ENCODE results near the gene ADRA2C. TPM values are rescaled to one million over a fixed set of nuclear protein-coding genes. Genes with fewer than 3 reads are reported as not detected.

ADRA2C gene
- total RNA-seq, 2 experiments from 2014 or later, result not detected

GRCh38 chr4:3797831-3798790 lies 31.9 kb downstream of the ADRA2C start:
- Mint-ChIP-seq H3K9me3 (ENCODE audit: insufficient read depth) (peaks cover 10% of the 10 kb centered on the region), H3K4me3 (no peak overlapping the region), H3K36me3 (ENCODE audit: low read depth) (no peaks in the 10 kb centered on the region), H3K27ac (no peak overlapping the region), H3K4me1 (ENCODE audit: low read depth) (no peaks in the 10 kb centered on the region), H3K27me3 (ENCODE audit: low read depth) (no peaks in the 10 kb centered on the region)
- CTCF ChIA-PET, result no interaction called here
- POLR2A ChIA-PET, result no interaction called here
- DNase-seq (no peak), ATAC-seq (no peak)

- Mint-ChIP-seq H3K4me1 (ENCODE audit: low read depth) (no peaks in the 10 kb centered on the region), H3K27me3 (ENCODE audit: low read depth) (no peaks in the 10 kb centered on the region), H3K9me3 (ENCODE audit: insufficient read depth) (peaks cover 10% of the 10 kb centered on the region), H3K36me3 (ENCODE audit: low read depth) (no peaks in the 10 kb centered on the region), H3K4me3 (no peak overlapping the region), H3K27ac (no peak overlapping the region)
- no peak for ATAC-seq
- CTCF ChIA-PET, result no interaction called here
- no peak for DNase-seq
- POLR2A ChIA-PET, result no interaction called here
Observed at GRCh38 chr4:3799496-3799895, 33.3 kb downstream of the ADRA2C start.

GRCh38 chr4:3800351-3800750 lies 34.2 kb downstream of the ADRA2C start:
- ATAC-seq (no peak), DNase-seq (no peak)
- no peaks in the 10 kb centered on the region for H3K27me3 Mint-ChIP-seq (ENCODE audit: low read depth)
- H3K4me1 Mint-ChIP-seq (ENCODE audit: low read depth), result no peaks in the 10 kb centered on the region
- H3K9me3 Mint-ChIP-seq (ENCODE audit: insufficient read depth), result peaks cover 6% of the 10 kb centered on the region
- no peak overlapping the region for H3K4me3 Mint-ChIP-seq
- ChIA-PET POLR2A (no interaction called here), CTCF (no interaction called here)
- H3K27ac Mint-ChIP-seq, result no peak overlapping the region
- H3K36me3 Mint-ChIP-seq (ENCODE audit: low read depth), result no peaks in the 10 kb centered on the region

- no peaks in the 10 kb centered on the region for H3K4me1 Mint-ChIP-seq (ENCODE audit: low read depth)
- POLR2A ChIA-PET, result no interaction called here
- H3K4me3 Mint-ChIP-seq, result no peak overlapping the region
- ATAC-seq (no peak), DNase-seq (no peak)
- no peak overlapping the region for H3K27ac Mint-ChIP-seq
- CTCF ChIA-PET, result no interaction called here
- peaks cover 2% of the 10 kb centered on the region for H3K9me3 Mint-ChIP-seq (ENCODE audit: insufficient read depth)
- peaks cover under 1% of the 10 kb centered on the region for H3K27me3 Mint-ChIP-seq (ENCODE audit: low read depth)
- H3K36me3 Mint-ChIP-seq (ENCODE audit: low read depth), result no peaks in the 10 kb centered on the region
Observed at GRCh38 chr4:3801521-3801920, 35.3 kb downstream of the ADRA2C start.

- Mint-ChIP-seq H3K27me3 (ENCODE audit: low read depth) (peaks cover 2% of the 10 kb centered on the region), H3K27ac (no peak overlapping the region), H3K36me3 (ENCODE audit: low read depth) (no peaks in the 10 kb centered on the region), H3K4me1 (ENCODE audit: low read depth) (no peaks in the 10 kb centered on the region), H3K4me3 (no peak overlapping the region), H3K9me3 (ENCODE audit: insufficient read depth) (no peaks in the 10 kb centered on the region)
- DNase-seq (no peak), ATAC-seq (no peak)
- ChIA-PET CTCF (no interaction called here), POLR2A (no interaction called here)
Observed at GRCh38 chr4:3801931-3802550, 35.9 kb downstream of the ADRA2C start.

DNA sequence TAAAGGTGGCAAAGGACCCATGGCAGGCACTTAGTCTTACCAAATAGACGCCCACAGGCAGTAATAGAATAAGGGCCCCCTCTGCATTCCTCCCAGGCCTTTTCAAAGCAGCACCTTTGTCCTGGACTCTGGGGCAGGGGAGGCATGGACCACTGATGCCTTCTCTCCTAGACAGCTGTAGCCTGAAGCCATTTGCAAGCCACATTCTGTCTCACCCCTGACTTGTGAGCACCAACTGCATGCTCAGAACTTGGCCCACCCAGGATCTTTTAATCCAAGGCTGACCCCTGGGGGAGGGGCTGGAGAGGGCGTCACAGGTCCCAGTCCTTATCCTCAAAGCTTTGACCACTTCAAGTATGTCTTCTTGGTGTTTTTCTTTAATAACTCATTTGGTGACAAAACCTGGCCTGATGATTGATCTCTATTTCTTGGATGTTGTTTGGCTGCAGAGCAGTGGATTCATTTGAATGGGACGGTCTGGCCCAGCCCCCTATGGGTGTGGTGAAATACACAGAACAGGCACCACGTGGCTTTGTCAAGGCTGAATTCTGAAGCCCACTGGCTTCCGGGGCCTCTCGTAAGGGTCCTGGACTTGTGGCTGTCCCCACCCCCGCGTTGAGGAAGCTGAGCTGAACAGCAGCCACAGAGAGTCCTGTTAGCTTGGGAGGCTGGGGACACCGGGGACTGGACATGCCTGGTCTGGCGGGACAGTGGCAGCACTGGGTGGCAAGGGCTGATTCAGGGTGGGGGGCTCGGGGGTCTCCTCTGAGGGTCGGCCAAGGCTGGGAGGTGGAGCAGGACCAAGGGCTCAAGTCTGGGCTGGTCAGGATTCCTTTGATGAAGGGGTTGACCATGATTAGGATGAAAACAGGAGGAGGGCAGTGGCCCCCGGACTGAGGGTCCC lies 36.6 kb downstream of the ADRA2C start:
- no peak overlapping the region for H3K27ac Mint-ChIP-seq
- H3K4me1 Mint-ChIP-seq (ENCODE audit: low read depth), result no peaks in the 10 kb centered on the region
- POLR2A ChIA-PET, result no interaction called here
- H3K9me3 Mint-ChIP-seq (ENCODE audit: insufficient read depth), result no peaks in the 10 kb centered on the region
- DNase-seq, result no peak
- CTCF ChIA-PET, result no interaction called here
- no peaks in the 10 kb centered on the region for H3K36me3 Mint-ChIP-seq (ENCODE audit: low read depth)
- no peak overlapping the region for H3K4me3 Mint-ChIP-seq
- ATAC-seq, result no peak
- peaks cover 2% of the 10 kb centered on the region for H3K27me3 Mint-ChIP-seq (ENCODE audit: low read depth)

- Mint-ChIP-seq H3K4me1 (ENCODE audit: low read depth) (no peaks in the 10 kb centered on the region), H3K9me3 (ENCODE audit: insufficient read depth) (no peaks in the 10 kb centered on the region), H3K4me3 (no peak overlapping the region), H3K27me3 (ENCODE audit: low read depth) (peaks cover 4% of the 10 kb centered on the region), H3K36me3 (ENCODE audit: low read depth) (no peaks in the 10 kb centered on the region), H3K27ac (no peak overlapping the region)
- no peak for DNase-seq
- ChIA-PET POLR2A (no interaction called here), CTCF (no interaction called here)
- no peak for ATAC-seq
Observed at GRCh38 chr4:3803475-3803847, 37.3 kb downstream of the ADRA2C start.

DNA sequence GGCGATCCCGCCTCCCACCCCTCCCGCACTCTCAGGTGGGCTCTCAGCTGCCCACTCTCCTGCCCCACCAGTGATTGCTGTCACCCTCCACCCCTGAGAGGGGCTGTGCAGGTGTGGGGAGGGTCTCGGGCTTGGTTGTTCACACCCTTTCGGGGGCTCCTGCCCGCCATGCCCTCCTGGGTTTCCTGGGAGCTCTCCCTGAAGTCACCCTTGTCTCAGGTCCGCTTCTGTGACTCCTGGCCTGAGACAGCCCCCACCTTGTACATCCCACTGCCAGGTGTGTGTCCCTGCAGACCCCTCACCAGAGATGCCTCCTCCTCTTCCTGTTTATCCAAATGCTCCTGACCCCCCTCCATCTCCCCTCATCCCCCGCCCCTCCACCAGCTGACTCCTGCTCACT lies 37.8 kb downstream of the ADRA2C start:
- H3K4me1 Mint-ChIP-seq (ENCODE audit: low read depth), result no peaks in the 10 kb centered on the region
- H3K36me3 Mint-ChIP-seq (ENCODE audit: low read depth), result no peaks in the 10 kb centered on the region
- H3K4me3 Mint-ChIP-seq, result no peak overlapping the region
- peaks cover 6% of the 10 kb centered on the region for H3K27me3 Mint-ChIP-seq (ENCODE audit: low read depth)
- ATAC-seq (no peak), DNase-seq (no peak)
- ChIA-PET POLR2A (no interaction called here), CTCF (no interaction called here)
- no peak overlapping the region for H3K27ac Mint-ChIP-seq
- no peaks in the 10 kb centered on the region for H3K9me3 Mint-ChIP-seq (ENCODE audit: insufficient read depth)

DNA sequence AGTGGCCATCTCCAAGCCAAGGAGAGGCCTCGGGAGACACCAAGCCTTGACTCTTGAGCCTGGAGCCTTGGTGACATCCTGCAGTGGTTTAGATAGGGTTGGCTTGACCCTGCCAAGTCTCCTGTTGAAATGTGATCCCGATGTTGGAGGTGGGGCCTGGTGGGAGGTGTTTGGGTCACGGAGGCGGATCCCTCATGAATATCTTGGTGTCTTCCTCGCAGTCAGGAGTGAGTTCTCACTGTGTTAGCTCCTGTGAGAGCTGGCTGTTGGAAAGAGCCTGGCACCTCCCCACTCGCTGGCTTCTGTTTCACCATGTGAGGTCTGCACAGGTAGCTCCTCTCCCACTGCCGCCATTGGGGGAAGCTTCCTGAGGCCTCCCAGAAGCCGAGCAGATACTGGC lies 38.8 kb downstream of the ADRA2C start:
- ATAC-seq (no peak), DNase-seq (no peak)
- Mint-ChIP-seq H3K4me1 (ENCODE audit: low read depth) (no peaks in the 10 kb centered on the region), H3K36me3 (ENCODE audit: low read depth) (no peaks in the 10 kb centered on the region), H3K4me3 (no peak overlapping the region), H3K27me3 (ENCODE audit: low read depth) (peaks cover 6% of the 10 kb centered on the region), H3K27ac (no peak overlapping the region), H3K9me3 (ENCODE audit: insufficient read depth) (no peaks in the 10 kb centered on the region)
- POLR2A ChIA-PET, result no interaction called here
- CTCF ChIA-PET, result no interaction called here

DNA sequence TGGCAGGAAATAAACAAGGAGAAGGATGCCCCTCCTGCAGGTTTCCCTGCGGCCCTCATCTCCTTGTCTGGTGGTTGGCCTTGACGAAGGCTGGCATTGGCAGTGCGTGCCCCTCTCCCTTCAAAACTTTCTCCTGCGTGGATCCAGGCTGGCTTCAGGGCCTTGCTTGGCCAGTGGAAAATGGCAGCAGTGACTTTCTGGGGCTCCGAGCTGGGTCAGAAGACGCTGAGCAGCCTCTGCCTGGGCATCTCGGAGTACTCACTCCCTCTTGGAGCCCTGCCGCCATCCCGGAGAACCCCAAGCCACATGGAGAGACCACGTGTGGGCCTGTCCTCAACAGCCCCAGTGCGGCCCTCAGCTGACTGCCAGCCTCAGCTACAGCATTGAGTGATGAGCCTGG lies 39.5 kb downstream of the ADRA2C start:
- Mint-ChIP-seq H3K36me3 (ENCODE audit: low read depth) (no peaks in the 10 kb centered on the region), H3K4me1 (ENCODE audit: low read depth) (no peaks in the 10 kb centered on the region), H3K4me3 (no peak overlapping the region), H3K27ac (no peak overlapping the region), H3K9me3 (ENCODE audit: insufficient read depth) (no peaks in the 10 kb centered on the region), H3K27me3 (ENCODE audit: low read depth) (peaks cover 6% of the 10 kb centered on the region)
- ATAC-seq (no peak), DNase-seq (no peak)
- CTCF ChIA-PET, result no interaction called here
- POLR2A ChIA-PET, result no interaction called here

GRCh38 chr4:3807311-3807710 lies 41.1 kb downstream of the ADRA2C start:
- no peak overlapping the region for H3K27ac Mint-ChIP-seq
- H3K4me1 Mint-ChIP-seq (ENCODE audit: low read depth), result no peaks in the 10 kb centered on the region
- CTCF ChIA-PET, result no interaction called here
- H3K27me3 Mint-ChIP-seq (ENCODE audit: low read depth), result peaks cover 6% of the 10 kb centered on the region
- no peak for ATAC-seq
- H3K4me3 Mint-ChIP-seq, result no peak overlapping the region
- DNase-seq, result no peak
- no peaks in the 10 kb centered on the region for H3K36me3 Mint-ChIP-seq (ENCODE audit: low read depth)
- POLR2A ChIA-PET, result no interaction called here
- no peaks in the 10 kb centered on the region for H3K9me3 Mint-ChIP-seq (ENCODE audit: insufficient read depth)

- H3K36me3 Mint-ChIP-seq (ENCODE audit: low read depth), result no peaks in the 10 kb centered on the region
- CTCF ChIA-PET, result no interaction called here
Observed at GRCh38 chr4:3807822-3808496, 41.8 kb downstream of the ADRA2C start.

More at GRCh38 chr4:3807822-3808496, 41.8 kb downstream of the ADRA2C start:
- no peak overlapping the region for H3K4me3 Mint-ChIP-seq
- H3K27ac Mint-ChIP-seq, result no peak overlapping the region
- ATAC-seq, result no peak
- DNase-seq, result no peak
- H3K27me3 Mint-ChIP-seq (ENCODE audit: low read depth), result peaks cover 6% of the 10 kb centered on the region
- POLR2A ChIA-PET, result no interaction called here
- no peaks in the 10 kb centered on the region for H3K9me3 Mint-ChIP-seq (ENCODE audit: insufficient read depth)
- no peaks in the 10 kb centered on the region for H3K4me1 Mint-ChIP-seq (ENCODE audit: low read depth)
